ENCODE measurements around the gene RAB6B.
A peak's percentile ranks its signal among the peaks of the same experiment; 100 is the strongest.

The RAB6B gene

DNA sequence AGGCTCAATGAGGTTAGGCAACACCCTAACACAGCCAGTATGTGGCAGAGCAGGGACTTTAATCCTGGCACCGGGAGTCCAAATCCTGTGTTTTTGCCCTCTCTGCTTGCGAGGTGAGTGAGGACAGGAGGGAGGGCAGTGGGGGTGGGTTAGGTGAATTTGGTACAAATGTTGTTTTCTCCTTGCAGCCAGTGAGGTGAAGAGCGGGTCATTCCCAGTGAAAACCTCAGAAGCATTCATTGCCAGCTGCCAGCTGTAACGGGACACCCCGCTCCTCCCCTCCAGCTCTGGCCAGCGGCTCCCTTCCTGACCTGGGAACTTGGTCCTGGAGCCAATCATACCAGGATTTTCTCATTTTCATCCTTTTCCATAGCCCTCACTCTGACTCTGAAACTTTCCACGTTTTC, 45.7 kb upstream of the RAB6B start:
- peaks cover 11% of the 10 kb centered on the region for H3K27me3 Mint-ChIP-seq (ENCODE audit: low read depth, poor library complexity)
- H3K9me3 Mint-ChIP-seq: no peaks in the 10 kb centered on the region
- TF ChIP-seq, protein P1, sequence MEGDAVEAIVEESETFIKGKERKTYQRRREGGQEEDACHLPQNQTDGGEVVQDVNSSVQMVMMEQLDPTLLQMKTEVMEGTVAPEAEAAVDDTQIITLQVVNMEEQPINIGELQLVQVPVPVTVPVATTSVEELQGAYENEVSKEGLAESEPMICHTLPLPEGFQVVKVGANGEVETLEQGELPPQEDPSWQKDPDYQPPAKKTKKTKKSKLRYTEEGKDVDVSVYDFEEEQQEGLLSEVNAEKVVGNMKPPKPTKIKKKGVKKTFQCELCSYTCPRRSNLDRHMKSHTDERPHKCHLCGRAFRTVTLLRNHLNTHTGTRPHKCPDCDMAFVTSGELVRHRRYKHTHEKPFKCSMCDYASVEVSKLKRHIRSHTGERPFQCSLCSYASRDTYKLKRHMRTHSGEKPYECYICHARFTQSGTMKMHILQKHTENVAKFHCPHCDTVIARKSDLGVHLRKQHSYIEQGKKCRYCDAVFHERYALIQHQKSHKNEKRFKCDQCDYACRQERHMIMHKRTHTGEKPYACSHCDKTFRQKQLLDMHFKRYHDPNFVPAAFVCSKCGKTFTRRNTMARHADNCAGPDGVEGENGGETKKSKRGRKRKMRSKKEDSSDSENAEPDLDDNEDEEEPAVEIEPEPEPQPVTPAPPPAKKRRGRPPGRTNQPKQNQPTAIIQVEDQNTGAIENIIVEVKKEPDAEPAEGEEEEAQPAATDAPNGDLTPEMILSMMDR (IDR thresholded peaks at IDR 0.05): no peak
- H3K36me3 Mint-ChIP-seq (ENCODE audit: low read depth): peaks cover 14% of the 10 kb centered on the region
- DNase-seq: peak; percentile 57
- peaks cover 78% of the 10 kb centered on the region for H3K4me1 Mint-ChIP-seq
- H3K4me3 Mint-ChIP-seq: no peak overlapping the region
- H3K27ac Mint-ChIP-seq: peak overlapping the region; percentile 73

DNA sequence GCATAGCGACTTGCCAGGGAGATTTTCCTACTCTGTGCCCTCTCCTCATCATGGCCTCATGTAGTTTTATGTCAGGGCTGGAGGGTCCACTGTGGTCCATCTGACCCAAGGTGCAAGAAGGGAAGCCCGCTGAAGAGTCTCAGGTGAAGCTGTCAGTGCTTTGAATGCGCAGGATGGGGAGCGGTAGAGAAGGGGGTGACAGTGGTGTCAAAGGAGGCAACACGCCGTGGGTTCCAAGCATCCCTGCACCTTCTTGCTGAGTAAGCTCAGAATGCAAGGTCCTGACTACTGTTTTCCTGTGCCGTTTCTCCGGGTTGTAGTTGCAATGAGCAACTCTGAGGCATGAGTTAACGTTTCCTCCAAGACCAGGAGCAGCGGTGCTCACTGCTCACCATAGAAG, 44.9 kb upstream of the RAB6B start:
- H3K4me3 Mint-ChIP-seq: no peak overlapping the region
- DNase-seq: no peak
- TF ChIP-seq, protein P1 (IDR thresholded peaks at IDR 0.05): no peak
- no peak overlapping the region for H3K27ac Mint-ChIP-seq
- peaks cover 11% of the 10 kb centered on the region for H3K27me3 Mint-ChIP-seq (ENCODE audit: low read depth, poor library complexity)
- peaks cover 14% of the 10 kb centered on the region for H3K36me3 Mint-ChIP-seq (ENCODE audit: low read depth)
- H3K4me1 Mint-ChIP-seq: peaks cover 70% of the 10 kb centered on the region
- no peaks in the 10 kb centered on the region for H3K9me3 Mint-ChIP-seq

DNA sequence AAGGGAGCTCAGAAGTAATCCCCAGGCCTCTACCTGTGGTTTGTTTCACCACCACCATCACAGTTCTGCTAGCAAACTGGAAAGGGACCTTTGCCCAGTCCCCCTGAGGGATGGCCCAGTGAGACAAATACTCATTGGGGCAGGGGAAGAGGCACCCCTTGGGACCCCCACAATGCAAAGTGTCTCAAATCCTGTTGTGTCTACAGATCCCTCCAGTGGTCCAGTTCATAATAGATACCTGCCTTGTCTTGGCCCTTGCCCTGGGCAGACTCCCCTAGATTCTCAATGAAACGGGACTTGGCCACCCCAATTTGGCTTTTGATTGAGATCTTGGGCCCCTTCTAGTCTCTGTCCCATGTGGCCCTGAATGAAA, 43.8 kb upstream of the RAB6B start:
- peaks cover 7% of the 10 kb centered on the region for H3K27me3 Mint-ChIP-seq (ENCODE audit: low read depth, poor library complexity)
- H3K36me3 Mint-ChIP-seq (ENCODE audit: low read depth): peaks cover 9% of the 10 kb centered on the region
- H3K4me1 Mint-ChIP-seq: peaks cover 61% of the 10 kb centered on the region

DNA sequence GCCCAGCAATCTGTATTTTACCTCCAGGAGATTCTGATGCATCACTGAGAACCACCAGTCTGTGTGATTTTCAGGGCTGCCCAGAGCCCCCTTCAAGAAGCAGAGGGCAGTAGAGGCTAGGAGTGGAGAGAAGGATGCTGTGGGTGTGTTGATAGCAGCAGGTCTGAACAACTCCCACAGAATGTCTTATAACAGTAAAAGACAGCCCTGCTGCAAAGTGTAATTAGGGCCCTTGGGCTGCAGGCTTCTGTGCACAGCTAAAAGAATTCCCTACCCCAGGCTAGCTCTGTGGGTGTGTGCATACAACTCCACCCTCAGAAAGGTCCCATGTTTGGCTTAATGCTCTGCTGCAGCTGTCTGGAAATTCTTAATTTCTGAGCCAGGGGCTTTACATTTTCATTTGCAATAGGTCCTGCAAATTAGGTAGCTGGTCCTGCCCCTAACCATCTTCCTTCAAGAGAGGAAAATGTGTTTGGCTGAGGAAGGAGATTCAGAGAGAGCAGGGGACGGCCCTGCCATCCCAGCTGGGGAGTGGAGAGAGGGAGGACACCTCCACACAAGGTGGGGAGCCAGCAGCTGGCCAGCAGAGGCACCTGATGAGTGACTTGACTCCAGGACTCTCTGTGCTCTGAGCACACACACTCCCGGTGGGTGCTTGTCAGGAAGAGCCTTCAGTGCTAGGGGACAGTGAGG, 43.2 kb upstream of the RAB6B start:
- Mint-ChIP-seq H3K4me3 (no peak overlapping the region), H3K36me3 (ENCODE audit: low read depth) (peaks cover 6% of the 10 kb centered on the region), H3K27me3 (ENCODE audit: low read depth, poor library complexity) (peaks cover 7% of the 10 kb centered on the region), H3K4me1 (peaks cover 57% of the 10 kb centered on the region), H3K27ac (no peak overlapping the region), H3K9me3 (no peaks in the 10 kb centered on the region)
- TF ChIP-seq, protein P1 (IDR thresholded peaks at IDR 0.05): no peak
- no peak for DNase-seq

More for the DNA sequence above, 43.8 kb upstream of the RAB6B start:
- TF ChIP-seq, protein P1 (IDR thresholded peaks at IDR 0.05): no peak
- H3K9me3 Mint-ChIP-seq: no peaks in the 10 kb centered on the region
- no peak overlapping the region for H3K4me3 Mint-ChIP-seq
- H3K27ac Mint-ChIP-seq: no peak overlapping the region
- DNase-seq: no peak

DNA sequence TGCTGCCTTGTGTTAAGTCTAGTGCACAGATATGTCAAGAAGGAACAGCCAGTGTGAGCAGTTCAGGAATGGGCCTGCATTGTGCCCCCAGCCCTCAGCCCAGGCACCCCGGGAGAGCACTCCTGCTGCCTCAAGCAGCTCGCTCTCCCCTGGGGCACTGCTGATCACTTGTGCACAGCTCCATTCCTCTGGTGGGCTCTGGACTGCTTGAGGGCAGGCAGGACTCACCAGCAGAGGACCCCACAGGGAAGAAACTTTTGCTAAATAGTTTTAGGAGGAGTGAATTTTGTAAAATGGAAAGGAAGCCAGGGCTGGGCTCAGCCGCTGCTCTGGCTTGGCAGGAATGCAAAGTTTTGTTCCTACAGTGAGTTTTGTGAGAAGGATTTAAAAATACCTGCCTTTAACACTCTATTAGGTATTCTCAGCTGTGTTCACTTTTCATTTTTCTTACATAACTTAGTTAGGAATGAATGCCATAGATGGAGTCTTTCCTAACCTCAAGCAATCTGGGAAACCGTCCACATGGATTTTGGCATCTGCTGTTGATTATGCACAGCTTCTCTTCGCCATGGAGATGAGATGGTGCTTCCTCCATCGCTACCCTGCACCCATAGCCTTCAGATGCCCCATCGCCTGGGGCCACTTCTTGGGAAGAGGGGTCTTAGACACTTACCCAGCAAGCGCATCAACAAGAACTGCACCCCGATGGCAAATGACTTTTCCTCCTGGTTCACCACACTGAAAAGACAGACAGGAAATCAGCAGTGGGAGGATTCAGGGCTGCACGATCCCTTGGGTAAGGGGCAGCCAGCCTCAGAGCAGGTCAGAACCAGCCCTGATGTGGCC, 42.3 kb upstream of the RAB6B start:
- TF ChIP-seq, protein P1 (IDR thresholded peaks at IDR 0.05): no peak
- Mint-ChIP-seq H3K9me3 (no peaks in the 10 kb centered on the region), H3K4me1 (peaks cover 55% of the 10 kb centered on the region), H3K27me3 (ENCODE audit: low read depth, poor library complexity) (peaks cover 7% of the 10 kb centered on the region), H3K27ac (no peak overlapping the region), H3K36me3 (ENCODE audit: low read depth) (peaks cover 9% of the 10 kb centered on the region), H3K4me3 (no peak overlapping the region)
- DNase-seq: no peak

All from nephron progenitor cell (in vitro differentiated cells).